Gastrocnemius medialis (tissue), 4 donors: ENCODE results near the gene IGFBPL1. TPM values are rescaled to one million over a fixed set of nuclear protein-coding genes. Genes with fewer than 3 reads are reported as not detected.

ENCODE experiments used
- ATAC-seq, 2 donors: fragments of 150-250 bp; one replicate each; pipeline ENCODE4 v1.9.1; 2016
- DNase-seq, 2 donors: peaks; one replicate each; pipeline ENCODE4 v3.0.0-alpha.2; 2019
- H3K27ac ChIP-seq, 4 donors: fragments of 200-600 bp; sonication (generic); 1 replicate in 1 of 4; 2 replicates in 3 of 4; pipeline ENCODE4 v1.5.1; 2016 to 2018; ENCODE audit warnings: mild to moderate bottlenecking in 2 of 4, moderate library complexity in 1 of 4
- H3K27me3 ChIP-seq, 3 donors: fragments of 200-600 bp; sonication (generic) in 2 of 3; 1 replicate in 1 of 3; 2 replicates in 2 of 3; pipeline versions ENCODE4 v1.5.1 to v1.6.0; 2016 to 2019; ENCODE audit warnings: mild to moderate bottlenecking in 1 of 3, moderate library complexity in 1 of 3
- H3K36me3 ChIP-seq, 2 donors: fragments of 200-600 bp; sonication (generic) in 1 of 2; one replicate each; pipeline ENCODE4 v1.5.1; 2017 to 2018
- H3K4me1 ChIP-seq, 2 donors: fragments of 200-600 bp; sonication (generic) in 1 of 2; one replicate each; pipeline ENCODE4 v1.5.1; 2016 to 2017; ENCODE audit warnings: mild to moderate bottlenecking in 2 of 2
- H3K4me3 ChIP-seq, 4 donors: fragments of 200-600 bp; sonication (generic) in 3 of 4; 1 replicate in 1 of 4; 2 replicates in 3 of 4; pipeline ENCODE4 v1.5.1; 2016 to 2019; ENCODE audit warnings: mild to moderate bottlenecking in 2 of 4
- H3K9me3 ChIP-seq, 3 donors: fragments of 200-600 bp; sonication (generic) in 2 of 3; 1 replicate in 1 of 3; 2 replicates in 2 of 3; pipeline ENCODE4 v1.5.1; 2016 to 2019
- POLR2A ChIP-seq, 2 donors: fragments of 450-650 bp; IDR thresholded peaks; one replicate each; pipeline ENCODE4 v1.6.1; 2017; ENCODE audit warnings: antibody characterized with exemption in 2 of 2, mild to moderate bottlenecking in 2 of 2, moderate library complexity in 2 of 2
- in situ Hi-C, 4 donors: fragments of 200-750 bp; cut with MboI; loops; one replicate each; pipeline versions ENCODE4 v1.15.0 to v1.8.0; 2017; ENCODE audit warnings: low sequenced_read_pairs in 4 of 4
- intact Hi-C: fragments of 100-400 bp; cut with DNase I; formaldehyde crosslinking; loops from one replicate; pipeline ENCODE4 v1.15.1; 2023; ENCODE audit warnings: low total_unique reads
- total RNA-seq, 4 donors: library from RNA; depleted of rRNA; stranded (reverse); fragments of >200 nt; gene quantifications; one replicate each; pipeline versions ENCODE4 v1.1.0 to v1.2.3, GENCODE V29; 2016
- TF ChIP-seq, protein P1 (sequence below), 5 experiments: fragments of 450-650 bp in 3 of 5; fragments of 200-600 bp in 2 of 5; sonication (generic) in 2 of 5; IDR thresholded peaks in 4 of 5; conservative IDR thresholded peaks in 1 of 5; 1 replicate in 4 of 5; 2 replicates in 1 of 5; pipeline ENCODE4 v1.5.1; 2016 to 2019; ENCODE audit warnings: antibody characterized with exemption in 5 of 5, mild to moderate bottlenecking in 3 of 5, moderate library complexity in 3 of 5

The IGFBPL1 gene
- total RNA-seq, 4 donors from 2014 or later = not detected

GRCh38 chr9:38370176-38370575 is 54.1 kb downstream of the IGFBPL1 start:
- no peak overlapping the region for H3K4me3 ChIP-seq
- H3K27me3 ChIP-seq = no peaks in the 10 kb centered on the region
- in situ Hi-C loops (loop anchor here in 2 of 4 donors (10.0 to 25.0 kb wide), 2 partner anchors 258 to 285 kb away; no protein-coding TSS in a partner anchor), intact Hi-C loops (no loop called here)
- TF ChIP-seq POLR2A (IDR thresholded peaks at IDR 0.05) = no peak
- TF ChIP-seq, protein P1, sequence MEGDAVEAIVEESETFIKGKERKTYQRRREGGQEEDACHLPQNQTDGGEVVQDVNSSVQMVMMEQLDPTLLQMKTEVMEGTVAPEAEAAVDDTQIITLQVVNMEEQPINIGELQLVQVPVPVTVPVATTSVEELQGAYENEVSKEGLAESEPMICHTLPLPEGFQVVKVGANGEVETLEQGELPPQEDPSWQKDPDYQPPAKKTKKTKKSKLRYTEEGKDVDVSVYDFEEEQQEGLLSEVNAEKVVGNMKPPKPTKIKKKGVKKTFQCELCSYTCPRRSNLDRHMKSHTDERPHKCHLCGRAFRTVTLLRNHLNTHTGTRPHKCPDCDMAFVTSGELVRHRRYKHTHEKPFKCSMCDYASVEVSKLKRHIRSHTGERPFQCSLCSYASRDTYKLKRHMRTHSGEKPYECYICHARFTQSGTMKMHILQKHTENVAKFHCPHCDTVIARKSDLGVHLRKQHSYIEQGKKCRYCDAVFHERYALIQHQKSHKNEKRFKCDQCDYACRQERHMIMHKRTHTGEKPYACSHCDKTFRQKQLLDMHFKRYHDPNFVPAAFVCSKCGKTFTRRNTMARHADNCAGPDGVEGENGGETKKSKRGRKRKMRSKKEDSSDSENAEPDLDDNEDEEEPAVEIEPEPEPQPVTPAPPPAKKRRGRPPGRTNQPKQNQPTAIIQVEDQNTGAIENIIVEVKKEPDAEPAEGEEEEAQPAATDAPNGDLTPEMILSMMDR (IDR thresholded peaks at IDR 0.05 in 4 of 5, conservative IDR thresholded peaks at IDR 0.05 in 1 of 5) = no peak
- no peaks in the 10 kb centered on the region for H3K36me3 ChIP-seq
- H3K27ac ChIP-seq = no peak overlapping the region
- ATAC-seq = no peak
- H3K9me3 ChIP-seq = no peaks in the 10 kb centered on the region
- no peaks in the 10 kb centered on the region for H3K4me1 ChIP-seq
- DNase-seq = no peak

DNA sequence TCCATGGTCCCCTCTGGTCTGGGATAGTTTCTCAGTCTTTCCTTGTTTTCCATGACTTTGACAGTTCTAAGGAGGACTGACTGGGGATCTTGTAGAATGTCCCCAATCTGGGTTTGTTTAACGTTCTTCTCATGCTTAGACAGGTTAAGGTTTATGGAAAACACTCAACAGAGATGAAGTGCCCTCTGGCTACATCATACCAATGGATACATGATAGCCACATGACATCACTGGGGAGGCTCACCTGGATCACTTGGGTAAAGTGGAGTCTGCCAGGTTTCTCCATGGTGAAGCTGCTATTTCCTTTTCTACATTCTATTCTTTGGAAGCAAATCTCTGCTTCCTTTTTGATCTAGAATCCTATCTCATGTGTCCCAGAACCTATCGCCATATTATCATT is 55.5 kb downstream of the IGFBPL1 start:
- H3K9me3 ChIP-seq = no peaks in the 10 kb centered on the region
- no peak for DNase-seq
- no peaks in the 10 kb centered on the region for H3K27me3 ChIP-seq
- no peak overlapping the region for H3K4me3 ChIP-seq
- no peak for ATAC-seq
- H3K36me3 ChIP-seq = no peaks in the 10 kb centered on the region
- no peaks in the 10 kb centered on the region for H3K4me1 ChIP-seq
- TF ChIP-seq POLR2A (IDR thresholded peaks at IDR 0.05) = no peak
- TF ChIP-seq, protein P1 (IDR thresholded peaks at IDR 0.05 in 4 of 5, conservative IDR thresholded peaks at IDR 0.05 in 1 of 5) = no peak
- in situ Hi-C loops = loop anchor here in 1 of 4 donors (10.0 to 25.0 kb wide), 2 partner anchors 256 to 454 kb away; no protein-coding TSS in a partner anchor
- intact Hi-C loops = no loop called here
- H3K27ac ChIP-seq = no peak overlapping the region

DNA sequence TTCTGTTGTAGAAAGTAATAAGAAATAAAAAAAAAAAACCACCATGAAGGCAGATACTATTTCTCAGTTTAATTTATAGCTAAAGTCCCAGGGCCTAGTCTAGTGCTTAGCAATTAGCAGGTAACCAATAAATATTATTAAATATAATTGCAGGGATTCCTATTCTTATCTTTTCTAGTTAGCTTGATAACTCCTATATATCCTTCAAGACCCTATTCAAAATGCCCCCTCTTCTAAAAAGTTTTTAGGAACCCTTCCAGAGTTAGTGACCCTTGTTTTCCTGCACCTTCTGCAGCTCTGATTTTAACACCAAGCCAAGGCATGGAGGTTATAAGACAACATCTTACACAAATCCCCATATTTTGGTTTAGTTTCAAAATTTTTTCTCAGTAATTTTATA is 56.4 kb downstream of the IGFBPL1 start:
- Histone ChIP-seq H3K27ac (no peak overlapping the region), H3K27me3 (no peaks in the 10 kb centered on the region), H3K36me3 (no peaks in the 10 kb centered on the region), H3K4me3 (no peak overlapping the region), H3K9me3 (no peaks in the 10 kb centered on the region), H3K4me1 (peaks cover 2 to 4% of the 10 kb centered on the region in 2 donors)
- in situ Hi-C loops (loop anchor here in 1 of 4 donors (10.0 to 25.0 kb wide), 2 partner anchors 256 to 453 kb away; no protein-coding TSS in a partner anchor), intact Hi-C loops (no loop called here)
- DNase-seq (no peak), ATAC-seq (no peak)
- TF ChIP-seq, protein P1 (IDR thresholded peaks at IDR 0.05 in 4 of 5, conservative IDR thresholded peaks at IDR 0.05 in 1 of 5) = no peak
- no peak for TF ChIP-seq POLR2A (IDR thresholded peaks at IDR 0.05)

DNA sequence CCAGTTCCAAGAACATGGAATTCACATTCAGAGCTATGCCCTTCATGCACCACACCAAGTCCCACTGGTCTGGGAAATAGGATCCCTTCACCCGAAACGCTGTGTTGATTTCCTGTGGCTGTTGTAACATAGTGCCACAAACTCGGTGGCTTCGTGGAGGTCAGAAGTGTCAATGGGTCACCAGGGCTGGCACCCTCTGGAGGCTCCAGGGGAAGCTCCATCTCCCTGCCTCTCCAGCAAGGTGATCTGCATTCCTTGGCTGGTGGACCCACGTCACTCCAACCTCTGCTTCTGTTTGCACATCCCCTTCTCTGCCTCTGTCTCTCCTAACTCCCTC is 60.7 kb downstream of the IGFBPL1 start:
- H3K4me1 ChIP-seq = peaks cover 2 to 4% of the 10 kb centered on the region in 2 donors
- no peaks in the 10 kb centered on the region for H3K36me3 ChIP-seq
- in situ Hi-C loops = loop anchor here in 1 of 4 donors (10.0 to 25.0 kb wide), 2 partner anchors 251 to 449 kb away; no protein-coding TSS in a partner anchor
- DNase-seq (no peak), ATAC-seq (peak in 1 of 2 donors; percentile 11)
- no peak overlapping the region for H3K27ac ChIP-seq
- no peaks in the 10 kb centered on the region for H3K9me3 ChIP-seq
- H3K4me3 ChIP-seq = no peak overlapping the region
- no peaks in the 10 kb centered on the region for H3K27me3 ChIP-seq
- intact Hi-C loops = loop anchor here (1.0 to 5.0 kb wide), 2 partner anchors 276 to 450 kb away; no protein-coding TSS in a partner anchor
- TF ChIP-seq, protein P1 (IDR thresholded peaks at IDR 0.05 in 4 of 5, conservative IDR thresholded peaks at IDR 0.05 in 1 of 5) = no peak
- TF ChIP-seq POLR2A (IDR thresholded peaks at IDR 0.05) = no peak
